HG03039 (cell line): ENCODE data around the gene ABTB2.

Experiments
- ATAC-seq: cut with Tn5 transposase; IDR thresholded peaks from one replicate; pipeline ENCODE4 v1.9.1; 2021; ENCODE audit warnings: mild to moderate bottlenecking, moderate library complexity; ENCODE audit not compliant: unreplicated experiment

ABTB2 gene

DNA sequence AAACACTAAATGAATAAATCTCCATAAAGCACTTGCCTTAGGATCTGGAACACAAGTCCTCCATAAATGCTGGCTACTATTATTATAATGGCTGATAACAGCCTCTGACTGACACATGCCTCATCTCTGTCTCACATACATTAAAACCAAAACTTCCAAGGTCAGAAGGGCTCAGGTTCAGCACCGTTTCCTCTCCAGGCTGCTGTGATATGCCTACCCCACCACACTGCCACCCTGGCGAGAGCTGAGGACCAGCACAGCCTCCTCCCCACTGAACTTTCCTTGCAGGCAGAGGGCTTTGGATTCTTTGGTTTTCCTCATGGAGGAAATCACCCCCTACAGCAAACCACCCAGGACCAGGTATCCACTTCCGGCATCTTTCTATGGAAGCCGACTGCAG is 112.8 kb downstream of the ABTB2 start:
- no peak for ATAC-seq

DNA sequence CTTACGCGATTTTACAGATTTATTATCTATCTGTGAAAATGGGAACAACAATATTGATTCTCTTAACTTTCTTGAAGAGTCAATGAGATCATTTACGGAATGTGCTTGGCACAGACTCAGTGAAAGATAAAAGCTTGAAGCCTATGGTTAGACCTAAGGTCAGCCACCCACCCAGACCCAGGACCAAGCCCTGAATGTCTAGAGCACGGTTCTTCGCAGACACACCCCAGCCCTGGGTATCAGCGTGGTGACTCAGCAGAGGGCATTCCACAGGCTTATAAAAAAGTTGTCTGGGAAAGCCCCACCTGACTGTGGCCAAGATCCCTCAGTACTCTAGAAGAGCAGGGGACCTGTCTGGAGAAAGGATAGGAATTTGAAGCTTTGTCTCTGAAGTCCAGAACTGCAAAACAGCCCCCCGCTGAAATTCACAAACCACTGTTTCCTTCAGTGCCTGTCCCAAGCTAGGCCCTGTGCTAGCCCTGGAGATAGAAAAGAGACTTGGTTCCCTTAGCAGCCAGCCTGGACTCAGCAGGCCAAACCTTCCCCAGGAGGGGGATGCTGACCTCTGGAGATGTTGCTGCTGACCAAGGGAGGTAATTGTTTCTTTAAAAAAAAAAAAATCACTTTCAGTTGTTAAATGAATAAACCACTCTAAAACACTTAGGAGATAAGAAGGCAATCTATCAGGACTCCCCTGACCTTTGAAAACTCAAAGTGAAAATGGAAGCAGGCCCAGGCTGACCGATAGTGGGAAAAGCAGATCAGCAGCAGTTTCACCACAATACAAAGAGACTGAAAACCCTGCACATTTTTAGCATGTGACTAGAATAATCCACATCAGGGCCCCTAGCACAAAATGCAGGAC is 114.0 kb downstream of the ABTB2 start:
- ATAC-seq, result peak; percentile 71

DNA sequence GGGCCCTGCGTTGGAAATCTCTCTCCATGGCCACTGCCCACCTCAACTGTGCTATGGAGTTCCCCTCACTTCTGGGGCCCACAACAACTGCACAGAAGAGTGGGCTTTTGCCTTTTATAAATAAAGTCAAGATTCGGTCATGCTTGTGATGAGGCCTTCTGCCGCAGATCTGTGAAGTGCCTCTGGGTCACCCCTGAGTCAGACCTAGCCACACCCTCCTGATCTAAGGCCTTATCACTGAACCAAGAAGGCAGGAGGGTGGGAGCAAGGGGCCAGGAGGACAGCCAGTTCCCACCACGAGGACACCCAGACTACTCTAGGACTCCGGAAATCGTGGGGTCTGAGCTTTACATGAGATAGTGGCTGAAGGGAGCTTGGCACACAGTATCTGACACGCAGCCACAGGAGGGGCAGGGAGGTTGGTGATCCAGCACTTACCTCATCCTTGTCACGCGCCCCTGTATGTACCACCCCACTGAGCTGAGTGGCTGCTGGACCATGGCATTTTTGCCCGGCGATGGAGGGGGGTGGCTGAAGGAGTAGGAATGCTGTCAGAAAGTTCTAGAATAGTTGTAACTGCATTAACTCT is 115.7 kb downstream of the ABTB2 start:
- ATAC-seq, result no peak

DNA sequence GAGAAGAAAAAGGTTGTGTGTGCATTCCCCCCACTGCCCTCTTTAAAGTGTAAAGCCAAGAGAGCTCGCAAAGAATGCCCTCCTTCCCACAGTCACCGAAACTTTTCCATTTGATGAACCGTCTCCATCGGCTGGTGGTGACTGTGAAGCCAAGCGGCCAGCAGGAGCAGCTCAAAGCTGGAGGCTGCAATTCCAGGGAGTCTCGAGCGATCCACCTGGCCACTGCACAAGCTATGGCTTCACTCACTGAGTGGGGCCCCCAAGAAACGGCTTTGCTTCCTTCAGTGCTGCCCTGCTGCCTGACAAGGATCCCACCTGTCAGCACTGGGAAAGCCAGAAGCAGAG is 117.7 kb downstream of the ABTB2 start:
- no peak for ATAC-seq

DNA sequence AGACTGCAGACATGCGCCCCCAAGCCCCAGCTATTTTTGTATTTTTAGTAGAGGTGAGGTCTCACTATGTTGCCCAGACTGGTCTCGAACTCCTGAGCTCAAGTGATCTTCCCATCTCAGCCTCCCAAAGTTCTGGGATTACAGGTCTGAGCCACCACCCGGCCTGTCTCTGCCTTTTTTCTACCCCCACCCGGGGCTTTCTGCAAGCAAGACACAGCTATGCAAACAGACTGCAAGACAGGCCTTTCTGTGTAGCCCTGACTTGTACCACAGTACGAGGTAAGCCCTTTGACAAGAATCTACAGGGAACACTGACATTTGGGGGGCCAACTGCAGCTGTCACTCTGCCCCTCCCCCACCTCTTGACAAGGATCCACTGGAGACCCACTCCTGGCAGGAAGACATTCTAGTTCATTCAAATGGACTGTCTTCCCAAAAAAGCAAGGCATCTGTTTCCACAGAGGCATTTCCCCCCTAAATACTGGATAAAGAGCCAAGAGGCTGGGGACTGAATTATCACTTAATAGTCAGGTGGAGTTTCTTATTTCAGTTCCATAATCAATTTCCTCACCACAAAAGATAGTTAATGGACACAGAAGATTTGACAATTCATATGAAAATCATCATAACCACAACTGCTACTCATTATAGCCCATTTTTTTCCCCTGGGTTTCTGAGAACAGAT is 118.2 kb downstream of the ABTB2 start:
- ATAC-seq, result no peak

DNA sequence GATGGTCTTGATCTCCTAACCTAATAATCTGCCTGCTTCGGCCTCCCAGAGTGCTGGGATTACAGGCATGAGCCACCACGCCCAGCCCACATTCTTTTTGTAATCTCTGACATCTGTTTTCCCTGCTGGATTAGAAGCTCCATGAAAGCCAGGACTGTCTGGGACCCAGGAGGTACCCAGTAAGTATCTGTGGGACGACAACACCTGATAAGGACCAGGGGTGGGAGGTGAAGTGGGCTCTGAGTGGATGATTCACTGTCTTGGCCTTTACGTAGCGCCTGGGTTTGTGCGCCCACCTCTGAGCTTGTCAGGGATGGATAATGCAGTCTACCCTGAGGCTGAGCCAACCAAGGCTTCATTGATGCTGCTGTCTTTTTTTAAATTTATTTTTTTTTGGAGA is 118.8 kb downstream of the ABTB2 start:
- no peak for ATAC-seq

DNA sequence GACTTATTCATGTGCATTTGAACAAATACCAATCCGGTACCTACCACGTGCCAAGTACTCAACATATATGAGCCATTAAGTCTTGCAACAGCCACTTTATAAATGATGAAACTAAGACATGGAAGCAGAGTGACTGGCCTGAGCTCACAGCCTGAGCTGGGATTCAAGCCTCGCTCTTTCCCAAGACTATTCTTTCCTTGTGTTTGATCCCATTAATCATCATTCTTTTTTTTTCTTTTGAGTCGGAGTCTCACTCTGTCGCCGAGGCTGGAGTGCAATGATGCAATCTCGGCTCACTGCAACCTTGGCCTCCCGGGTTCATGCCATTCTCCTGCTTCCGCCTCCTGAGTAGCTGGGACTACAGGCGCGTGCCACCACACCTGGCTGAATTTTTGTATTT is 119.3 kb downstream of the ABTB2 start:
- ATAC-seq, result no peak

DNA sequence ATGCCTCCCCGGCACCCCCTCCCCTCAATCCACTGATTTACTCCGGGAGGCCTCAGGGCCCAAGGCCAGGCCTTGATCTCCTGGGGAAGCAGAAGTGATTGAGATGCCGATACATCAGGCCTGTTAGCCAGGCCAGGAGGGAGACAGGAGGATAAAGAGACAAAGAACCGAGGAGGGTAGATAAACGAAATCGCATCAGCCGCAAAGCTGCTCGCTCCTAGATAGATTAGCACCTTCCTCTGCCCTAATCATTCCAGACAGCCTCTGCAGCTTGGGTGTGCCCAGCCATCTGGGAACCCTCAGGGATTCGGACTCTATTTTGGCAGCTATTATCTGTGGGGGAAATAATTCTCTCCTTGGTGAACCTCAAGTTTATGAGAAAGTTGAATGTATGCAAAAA is 121.2 kb downstream of the ABTB2 start:
- ATAC-seq, result no peak

DNA sequence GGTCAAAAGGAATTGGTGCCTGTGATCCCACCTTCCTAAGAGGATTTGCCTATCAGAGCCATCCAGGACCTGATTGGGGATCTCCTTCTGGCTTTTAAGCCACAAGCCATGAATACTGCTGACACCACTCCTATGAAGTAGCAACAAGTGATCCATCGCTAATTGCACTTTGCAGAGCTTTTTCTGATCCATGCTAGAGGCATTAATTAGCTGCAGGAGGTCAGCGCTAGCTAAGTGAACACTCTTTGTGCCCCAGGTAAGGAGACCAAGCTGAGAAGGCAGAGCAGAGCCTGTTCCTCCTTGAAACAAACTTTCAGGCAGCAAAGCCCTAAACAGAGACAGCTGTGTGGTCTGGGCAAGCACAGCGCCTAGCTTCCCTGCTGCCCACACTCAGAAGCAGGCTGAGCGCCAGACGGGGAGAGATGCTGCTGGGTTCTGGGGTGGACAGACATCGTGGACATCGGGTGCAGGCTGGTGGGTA is 122.2 kb downstream of the ABTB2 start:
- ATAC-seq, result no peak

DNA sequence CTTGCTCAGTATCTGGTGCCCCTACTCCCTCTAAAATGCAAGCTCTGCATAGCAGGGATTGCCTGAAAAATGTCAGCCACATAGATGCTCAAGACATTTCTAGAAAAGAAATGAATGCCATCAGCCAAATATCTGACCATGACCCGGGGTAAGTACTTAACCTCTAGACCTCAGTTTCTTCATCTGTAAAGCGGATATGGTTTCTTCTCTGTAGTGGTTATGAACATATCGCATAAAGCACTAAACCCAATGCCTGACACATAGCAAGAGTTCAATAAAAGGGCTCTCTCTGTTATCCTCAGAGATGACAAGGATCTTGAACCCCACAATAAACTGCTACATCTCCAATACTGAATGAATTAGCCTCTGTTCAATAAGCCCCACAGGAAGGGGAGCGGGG is 122.6 kb downstream of the ABTB2 start:
- ATAC-seq, result peak; percentile 30

DNA sequence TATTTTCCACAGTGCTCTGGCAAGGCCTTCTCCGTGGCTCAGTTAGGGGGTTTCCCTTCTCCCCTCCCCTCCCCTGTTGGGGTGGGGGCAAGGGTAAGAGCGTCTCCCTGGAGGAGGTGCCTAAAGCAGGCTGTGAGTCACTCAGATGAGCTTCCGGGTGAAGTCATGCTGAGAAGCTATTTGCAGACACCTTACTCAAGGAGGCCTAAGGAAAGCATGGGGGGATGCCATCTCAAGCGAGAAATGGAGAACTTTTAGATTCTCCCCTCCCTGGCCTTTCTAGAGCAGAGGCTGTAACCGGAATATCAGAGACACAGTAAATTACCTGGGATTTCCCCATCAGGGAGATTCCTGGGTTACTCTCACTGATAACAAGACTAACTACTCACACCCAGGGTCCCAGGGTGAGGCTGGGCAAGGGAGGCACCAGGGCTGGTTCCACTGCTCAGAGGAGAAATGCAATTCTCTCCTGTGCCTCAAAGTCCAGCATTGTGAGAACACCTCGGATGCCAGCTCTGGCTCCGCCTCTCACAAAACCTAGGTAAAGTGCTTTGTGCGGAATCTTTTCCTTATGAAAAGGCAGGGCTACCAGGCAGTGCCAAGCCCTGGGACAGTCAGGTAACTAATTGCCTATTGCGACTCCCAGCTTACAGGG is 123.6 kb downstream of the ABTB2 start:
- ATAC-seq, result peak; percentile 75

DNA sequence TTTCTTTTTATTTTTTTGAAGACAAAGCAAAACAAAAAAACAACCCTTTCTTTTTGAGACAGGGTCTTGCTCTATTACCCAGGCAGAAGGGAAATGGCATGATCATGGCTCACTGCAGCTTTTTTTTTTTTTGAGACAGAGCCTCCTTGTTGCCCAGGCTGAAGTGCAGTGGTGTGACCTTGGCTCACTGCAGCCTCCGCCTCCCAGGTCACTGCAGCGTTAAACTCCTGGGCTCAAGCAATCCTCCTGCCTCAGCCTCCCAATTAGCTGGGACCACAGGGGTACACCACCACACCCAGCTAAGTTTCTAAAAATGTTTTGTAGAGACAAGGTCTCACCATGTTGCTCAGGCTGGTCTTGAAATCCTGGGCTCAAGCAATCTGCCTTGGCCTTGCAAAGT is 124.6 kb downstream of the ABTB2 start:
- no peak for ATAC-seq

DNA sequence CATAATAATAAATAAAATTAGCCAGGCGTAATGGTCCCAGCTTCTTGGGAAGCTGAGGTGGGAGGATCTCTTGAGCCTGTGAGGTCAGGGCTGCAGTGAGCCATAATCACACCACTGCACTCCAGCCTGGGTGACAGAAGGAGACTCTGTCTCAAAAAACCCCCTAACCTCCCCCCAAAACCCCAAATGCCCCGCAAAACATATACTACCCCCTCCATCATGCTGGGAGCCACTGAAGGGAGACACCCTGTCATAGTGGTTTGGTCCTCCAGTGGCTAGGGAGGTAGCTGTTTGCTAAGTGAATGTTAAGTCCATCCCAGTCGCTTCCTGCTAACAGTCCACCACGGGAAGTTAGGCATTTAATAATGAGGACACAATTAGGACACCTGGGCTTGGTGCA is 125.0 kb downstream of the ABTB2 start:
- ATAC-seq, result no peak

DNA sequence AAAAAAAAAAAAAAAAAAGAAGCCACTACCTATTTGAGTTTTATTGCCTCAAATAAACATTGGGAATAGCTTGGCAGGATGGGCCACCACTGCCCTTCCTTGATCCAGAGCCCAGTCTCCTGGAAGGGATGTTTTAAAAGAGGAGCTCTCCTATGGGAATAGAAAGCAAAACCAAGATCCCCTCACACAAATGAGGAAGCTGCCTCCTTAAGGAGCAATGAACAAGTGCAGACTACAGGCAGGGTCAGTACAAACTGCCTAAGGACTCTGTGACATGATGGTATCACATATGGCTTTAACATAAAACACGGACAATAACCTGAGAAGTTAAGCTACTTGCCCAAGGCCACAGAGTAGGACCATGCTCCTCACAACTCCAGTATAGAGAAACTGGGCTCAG is 131.6 kb downstream of the ABTB2 start:
- ATAC-seq, result no peak

DNA sequence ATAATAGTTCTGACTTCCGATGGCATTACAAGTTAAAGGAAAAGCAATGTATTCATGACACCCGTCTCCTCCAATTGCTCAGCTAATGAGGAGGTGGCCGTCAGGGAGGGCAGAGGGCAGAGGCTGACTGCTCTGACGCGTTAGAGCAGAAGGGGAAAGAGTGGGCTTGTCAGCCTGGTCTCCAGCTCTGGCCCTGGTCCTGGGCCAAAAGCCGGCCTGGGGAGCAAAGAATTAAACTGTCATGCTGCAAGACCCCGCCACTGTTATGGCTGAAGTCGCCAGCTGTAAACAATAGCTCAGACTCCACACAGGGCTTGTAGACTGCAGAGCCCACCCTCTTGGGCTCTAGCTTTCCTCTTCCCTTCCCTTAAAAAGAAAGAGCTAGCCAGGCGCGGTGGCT is 132.7 kb downstream of the ABTB2 start:
- ATAC-seq, result no peak

DNA sequence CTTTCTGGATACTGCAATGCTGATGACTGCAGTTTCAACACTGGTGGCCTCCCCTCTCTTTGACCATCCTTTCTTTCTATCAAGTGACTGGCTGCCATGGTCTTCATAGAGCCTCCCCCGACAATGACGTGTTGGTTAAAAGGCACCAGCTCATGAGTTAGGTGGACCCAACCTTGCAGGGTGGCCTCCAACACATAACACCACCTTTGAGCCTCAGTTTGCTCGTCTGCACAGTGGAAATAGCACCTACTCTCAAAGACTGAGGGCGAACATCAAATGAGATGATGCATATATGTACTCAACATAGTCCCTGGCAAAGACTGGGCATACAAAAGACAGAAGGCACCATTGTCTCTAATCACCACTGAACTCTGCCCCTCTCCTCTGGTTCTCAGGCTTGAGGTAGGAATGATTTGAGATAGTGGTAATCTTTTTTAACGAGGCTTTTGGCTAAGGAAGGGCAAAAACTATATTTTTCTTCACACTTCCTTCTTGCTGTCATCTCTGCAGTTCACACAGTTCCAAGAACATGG is 133.3 kb downstream of the ABTB2 start:
- no peak for ATAC-seq

DNA sequence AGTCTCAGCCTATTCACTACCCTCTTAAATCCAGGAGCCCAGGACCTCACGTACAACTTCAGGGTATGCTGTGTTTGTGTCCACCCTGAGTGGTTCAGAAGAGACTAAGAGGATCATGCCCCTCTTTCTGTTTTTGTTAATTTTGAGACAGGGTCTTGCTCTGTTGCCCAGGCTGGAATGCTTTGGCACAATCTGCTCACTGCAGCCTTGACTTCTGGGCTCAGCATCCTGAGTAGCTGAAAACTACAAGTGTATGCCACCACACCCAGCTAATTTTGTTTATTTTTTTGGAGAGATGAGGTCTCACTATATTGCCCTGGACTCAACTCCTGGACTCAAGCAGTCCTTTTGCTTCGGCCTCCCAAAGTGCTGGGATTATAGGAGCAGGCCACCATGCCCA is 133.9 kb downstream of the ABTB2 start:
- ATAC-seq, result no peak

DNA sequence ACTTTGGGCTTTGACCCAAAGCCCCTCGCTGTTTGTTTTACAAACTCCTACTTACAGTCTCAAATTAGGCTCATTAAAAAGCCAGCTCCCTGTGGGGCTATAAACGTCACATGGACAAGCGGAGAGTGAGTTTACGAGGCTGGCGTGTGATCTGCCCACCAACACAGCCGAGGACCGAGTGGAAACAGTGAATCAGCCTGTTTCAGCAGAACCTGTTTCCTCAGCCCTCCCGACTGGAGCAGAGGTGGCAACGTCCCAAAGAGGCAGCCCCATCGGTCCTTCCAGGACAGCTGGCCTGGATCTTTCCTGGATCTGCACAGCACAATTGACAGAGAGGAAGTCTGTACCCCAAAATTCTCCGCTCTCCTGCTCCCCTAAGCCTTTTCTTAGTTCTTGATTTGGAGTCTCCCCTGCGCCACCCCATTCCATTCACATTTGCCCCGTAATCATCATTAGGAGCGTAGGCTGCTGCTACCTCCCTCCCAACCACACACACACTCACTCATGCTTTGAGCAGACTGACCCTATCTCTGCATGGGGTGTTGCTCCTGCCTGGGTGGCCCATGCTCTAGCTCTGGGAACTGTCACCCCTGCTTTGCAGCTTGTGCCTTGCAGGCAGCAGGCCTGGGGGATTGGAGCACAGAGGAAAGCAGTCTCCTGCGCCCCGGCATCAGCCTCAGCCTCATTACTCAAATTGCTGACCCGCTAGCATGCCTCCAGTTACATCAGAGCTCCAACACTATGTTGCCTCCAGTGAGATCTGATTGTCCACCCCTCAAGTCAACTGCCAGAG is 134.6 kb downstream of the ABTB2 start:
- no peak for ATAC-seq

DNA sequence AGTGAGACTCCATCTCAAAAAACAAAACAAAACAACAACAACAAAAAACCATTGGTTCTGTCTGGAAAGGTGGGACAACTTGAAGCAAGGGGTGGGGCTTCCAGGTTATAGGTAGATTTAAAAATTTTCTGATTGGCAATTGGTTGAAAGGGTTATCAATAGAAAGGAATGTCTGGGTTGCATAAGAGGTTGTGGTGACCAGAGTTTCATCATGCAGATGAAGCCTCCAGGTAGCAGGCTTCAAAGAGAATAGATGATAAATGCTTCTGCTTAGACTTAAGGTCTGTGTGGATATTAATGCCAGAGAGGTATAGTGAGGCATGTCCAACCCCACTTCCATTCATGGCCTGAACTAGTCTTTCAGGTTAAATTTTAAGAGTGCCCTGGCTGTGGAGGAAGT is 135.8 kb downstream of the ABTB2 start:
- no peak for ATAC-seq

DNA sequence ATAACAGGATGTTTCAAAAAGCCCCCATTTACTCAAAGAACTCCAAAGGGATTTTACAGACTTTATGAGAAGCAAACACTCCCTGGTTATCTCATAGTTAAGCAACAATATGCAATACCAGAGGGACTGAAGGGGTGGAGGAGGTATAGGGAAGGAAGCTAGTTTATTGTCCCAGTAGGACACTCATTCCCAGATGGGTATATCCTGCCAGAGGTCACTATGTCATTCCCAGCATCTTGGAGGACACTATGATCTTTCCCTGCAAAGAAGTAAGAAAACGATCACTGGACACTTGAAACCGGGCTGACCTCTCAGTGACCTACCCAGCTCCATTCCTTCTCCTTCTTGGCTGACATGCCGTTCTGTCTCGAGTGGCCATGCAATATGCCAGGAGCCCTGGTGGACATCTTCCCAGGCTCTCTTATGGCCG is 137.9 kb downstream of the ABTB2 start:
- ATAC-seq, result no peak
